SK-N-SH treated with all-trans-retinoic acid at 6 μM for 48 hours (cell line): ENCODE data around the gene KCNMA1.

Experiments used
- CSDC2 ChIP-seq: fragments of 250-450 bp; sonication (Bioruptor Pico); IDR thresholded peaks from 2 replicates; pipeline ENCODE4 v1.5.0; 2020; ENCODE audit warnings: mild to moderate bottlenecking, moderate library complexity
- GLIS3 ChIP-seq: fragments of 250-450 bp; sonication (Bioruptor Pico); IDR thresholded peaks from 2 replicates; pipeline ENCODE4 v1.5.0; 2020; ENCODE audit warnings: mild to moderate bottlenecking, moderate library complexity
- TCF4 ChIP-seq: fragments of 250-450 bp; sonication (Bioruptor Pico); IDR thresholded peaks from 2 replicates; pipeline ENCODE4 v1.8.0; 2021; ENCODE audit warnings: mild to moderate bottlenecking, moderate library complexity, borderline replicate concordance

DNA sequence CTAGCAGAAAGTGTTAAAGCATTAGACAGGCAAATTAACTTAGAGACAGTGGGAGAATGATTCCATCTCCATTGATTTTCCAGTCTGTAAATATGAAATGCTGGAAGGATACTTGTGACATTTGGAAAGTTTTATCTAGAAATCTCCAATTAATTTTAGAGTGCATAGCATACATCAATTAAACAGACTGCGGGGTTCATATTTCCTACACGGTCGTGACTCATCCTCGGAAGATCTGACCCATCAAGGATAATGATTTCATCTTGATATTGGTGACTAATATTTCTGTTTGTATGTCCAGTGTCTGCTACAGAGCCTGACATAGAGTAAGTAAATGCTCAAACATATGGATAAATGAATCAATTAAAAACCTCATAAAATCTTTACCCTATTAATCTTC lies 474.9 kb downstream of the KCNMA1 start:
- TF ChIP-seq CSDC2 (CRISPR knock-in tag): no peak
- no peak for TF ChIP-seq GLIS3 (CRISPR knock-in tag)
- TF ChIP-seq TCF4 (CRISPR knock-in tag): no peak
